CD4-positive, alpha-beta T cell treated with Interferon gamma for 1 hour (primary cell): Measurements from ENCODE around the gene GPR61.

Experiments used
- DNase-seq: peaks from one replicate; pipeline ENCODE4 v3.0.0-alpha.2; 2020

GPR61 gene

GRCh38 chr1:109573785-109574184 lies 34.1 kb downstream of the GPR61 start:
- no peak for DNase-seq

- DNase-seq = no peak
Observed at GRCh38 chr1:109578947-109579443, 39.3 kb downstream of the GPR61 start.

GRCh38 chr1:109579491-109579890 lies 39.8 kb downstream of the GPR61 start:
- no peak for DNase-seq

GRCh38 chr1:109582021-109582420 lies 42.3 kb downstream of the GPR61 start:
- DNase-seq = no peak

GRCh38 chr1:109584766-109585165 lies 45.1 kb downstream of the GPR61 start:
- no peak for DNase-seq

GRCh38 chr1:109586055-109586454 lies 46.4 kb downstream of the GPR61 start:
- no peak for DNase-seq

- DNase-seq = no peak
Observed at GRCh38 chr1:109589177-109589576, 49.5 kb downstream of the GPR61 start.

- no peak for DNase-seq
Observed at GRCh38 chr1:109589679-109590078, 50.0 kb downstream of the GPR61 start.

- DNase-seq = no peak
Observed at GRCh38 chr1:109592916-109593315, 53.2 kb downstream of the GPR61 start.

GRCh38 chr1:109595531-109595930 lies 55.9 kb downstream of the GPR61 start:
- DNase-seq = no peak
